GM21367 (cell line): ENCODE data around the gene LINC01488.

Experiments used
- ATAC-seq: cut with Tn5 transposase; IDR thresholded peaks from one replicate; pipeline ENCODE4 v1.9.1; 2021; ENCODE audit not compliant: unreplicated experiment

The LINC01488 gene

DNA sequence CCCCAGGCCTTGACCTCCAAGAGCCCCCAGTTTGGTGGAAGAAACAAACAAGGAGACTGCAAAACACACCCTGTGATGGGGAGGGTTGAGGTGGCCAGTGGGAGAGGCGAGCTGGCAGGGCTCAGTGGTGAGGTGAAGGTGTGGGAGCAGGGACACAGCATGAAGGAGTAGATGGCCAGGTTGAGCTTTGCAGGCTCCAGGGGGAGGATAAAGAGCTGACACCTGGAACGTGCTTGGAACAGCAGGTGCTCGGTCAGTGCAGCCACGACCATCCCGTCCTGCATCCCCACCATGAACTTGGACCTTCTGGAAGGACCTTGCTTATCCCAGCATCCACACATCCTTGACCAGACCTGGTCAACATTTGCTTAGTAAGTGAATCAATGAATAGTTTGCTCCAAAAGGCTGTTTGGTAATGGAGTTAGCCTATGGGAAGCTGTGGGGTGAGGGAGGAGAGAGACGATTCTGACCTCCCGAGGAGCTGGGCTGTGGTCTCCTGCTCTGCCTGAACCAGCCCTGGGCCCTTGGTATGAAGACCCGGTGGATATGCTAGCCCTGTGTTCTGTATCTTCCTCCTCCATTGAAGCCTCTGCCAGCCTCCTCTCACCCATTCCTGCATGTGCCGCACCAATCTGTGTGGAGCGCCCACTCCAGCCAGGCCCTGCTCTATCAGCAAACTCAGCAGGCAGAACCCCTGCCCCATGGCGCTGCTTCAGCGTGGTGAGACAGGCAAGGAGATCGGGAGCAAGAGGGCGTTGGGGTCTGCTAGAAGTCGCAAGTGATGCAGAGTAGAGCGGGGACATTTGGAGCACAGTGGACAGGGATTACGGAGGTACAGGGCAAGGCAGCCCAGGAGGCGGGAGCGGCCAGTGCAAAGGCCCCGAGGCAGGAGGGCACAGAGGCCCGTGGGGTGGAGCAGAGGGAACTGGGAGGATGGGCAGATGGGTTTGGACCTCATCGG, 9.9 kb downstream of the LINC01488 start:
- no peak for ATAC-seq

DNA sequence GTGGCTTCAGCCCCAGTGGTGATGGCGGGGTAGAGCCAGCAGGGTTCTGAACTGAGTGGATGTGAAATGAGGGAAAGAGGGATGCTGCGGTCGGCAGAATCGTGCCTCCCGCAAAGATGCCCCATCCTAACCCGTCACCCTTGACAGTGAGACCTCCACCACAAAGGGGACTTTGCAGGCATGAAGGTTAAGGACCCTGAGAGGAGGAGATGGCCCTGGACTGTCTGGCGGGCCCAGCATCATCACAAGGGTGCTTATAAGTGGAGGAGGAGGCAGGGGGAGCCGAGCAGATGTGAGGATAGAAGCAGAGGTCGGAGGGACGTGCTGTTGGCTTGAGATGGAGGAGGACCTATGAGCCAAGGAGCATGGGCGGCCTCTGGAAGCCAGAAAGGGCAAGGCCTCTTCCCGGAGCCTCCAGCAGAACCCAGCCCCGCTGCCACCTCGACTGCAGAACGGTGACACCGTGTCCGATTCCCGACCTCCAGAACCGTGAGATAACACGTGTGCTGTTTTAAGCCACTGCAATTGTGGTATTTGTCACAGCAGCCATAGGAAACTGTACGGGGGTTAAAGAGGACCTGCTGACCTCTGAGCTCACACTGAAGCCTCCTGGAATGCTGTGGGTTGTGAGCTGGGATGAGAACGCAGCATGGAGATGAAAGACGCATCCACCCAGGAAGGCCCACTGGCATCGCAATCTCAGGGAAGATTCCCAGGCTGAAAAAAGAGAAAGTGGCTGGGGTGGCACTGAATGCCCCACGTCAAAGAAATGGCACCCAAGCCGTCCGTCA, 10.9 kb downstream of the LINC01488 start:
- no peak for ATAC-seq

GRCh38 chr11:69493931-69494821, 12.7 kb downstream of the LINC01488 start:
- ATAC-seq = no peak

- ATAC-seq = no peak
Observed at GRCh38 chr11:69494851-69495250, 13.4 kb downstream of the LINC01488 start.

DNA sequence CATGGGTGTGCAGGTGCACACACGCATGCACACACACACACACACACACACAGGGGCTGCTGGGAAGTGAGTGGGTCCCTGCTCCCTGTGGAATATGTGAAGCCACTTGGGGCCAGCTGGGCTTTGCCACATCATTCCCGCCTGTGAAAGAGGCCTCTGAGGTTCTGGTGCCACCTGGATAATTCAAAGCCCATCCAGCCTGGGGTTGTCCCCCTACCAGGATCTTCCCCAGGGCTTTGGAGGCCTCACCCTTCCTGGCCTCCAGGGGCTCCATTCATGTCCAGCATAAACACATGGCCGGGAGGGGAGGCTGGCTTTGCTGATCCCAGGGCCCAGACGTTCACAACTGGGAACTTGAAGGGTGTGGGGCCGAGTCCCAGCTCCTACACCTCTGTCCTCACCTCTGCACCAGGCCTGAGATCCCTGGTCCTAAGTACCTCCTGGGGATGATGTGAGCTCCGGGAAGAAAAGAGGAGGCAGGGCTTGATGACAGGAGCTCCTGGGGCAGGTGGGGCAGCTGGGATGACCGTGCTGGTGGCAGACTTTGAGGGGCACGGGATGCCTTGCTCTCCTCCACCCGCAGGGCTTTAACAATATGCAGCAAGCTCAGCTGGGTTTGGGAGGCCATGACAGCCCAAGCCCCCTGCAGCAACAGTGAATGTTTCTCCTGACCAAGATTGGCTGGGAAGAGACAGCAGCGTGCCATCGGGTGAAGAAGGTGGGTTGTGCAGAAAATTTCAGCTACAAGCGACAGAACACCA, 14.2 kb downstream of the LINC01488 start:
- ATAC-seq = no peak

DNA sequence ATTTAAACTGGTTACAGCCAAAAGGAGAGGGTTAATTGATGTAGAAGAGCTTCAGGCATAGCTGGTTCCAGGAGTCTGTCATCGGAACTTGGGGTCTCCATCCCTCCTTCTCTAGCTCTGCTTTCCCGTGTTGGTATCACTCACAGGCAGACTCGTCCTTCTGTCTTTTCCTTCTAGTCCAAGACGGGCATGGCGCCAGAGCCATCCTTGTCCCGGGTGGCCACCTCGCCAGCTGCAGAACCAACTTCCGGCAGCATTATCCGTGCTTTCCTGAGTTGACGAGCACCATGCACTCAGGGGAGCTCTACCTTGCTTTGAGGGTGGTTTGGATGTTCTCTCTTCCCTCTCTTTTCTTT, 14.7 kb downstream of the LINC01488 start:
- no peak for ATAC-seq

- no peak for ATAC-seq
Observed at GRCh38 chr11:69496631-69497220, 15.3 kb downstream of the LINC01488 start.

DNA sequence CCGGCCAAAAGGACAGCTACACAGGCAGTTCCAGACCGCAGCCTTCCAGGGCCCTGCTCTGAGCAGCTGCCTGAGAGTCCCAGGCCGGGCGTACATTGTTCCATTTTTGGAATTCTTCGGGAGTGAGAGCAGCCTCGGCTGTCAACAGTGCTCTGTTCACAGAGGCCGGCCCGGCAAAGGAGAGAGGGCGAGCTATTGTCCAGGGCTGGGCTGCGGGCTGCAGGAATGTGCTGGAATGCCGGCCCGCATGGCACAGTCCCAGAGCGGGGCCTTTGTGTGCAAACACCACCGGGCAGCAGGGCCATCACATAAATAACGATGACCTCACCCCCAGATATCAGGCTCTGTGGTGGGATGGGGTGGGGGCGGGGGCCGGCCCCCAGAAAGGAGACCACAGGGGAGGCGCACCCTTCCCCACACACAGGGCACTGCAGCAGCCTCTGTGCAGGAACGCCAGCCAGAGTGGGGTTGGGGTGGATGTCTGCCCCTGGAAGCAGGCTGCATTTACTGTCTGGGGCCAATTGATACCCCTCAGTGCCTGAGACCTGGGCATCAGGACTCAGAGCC, 15.8 kb downstream of the LINC01488 start:
- ATAC-seq = no peak

DNA sequence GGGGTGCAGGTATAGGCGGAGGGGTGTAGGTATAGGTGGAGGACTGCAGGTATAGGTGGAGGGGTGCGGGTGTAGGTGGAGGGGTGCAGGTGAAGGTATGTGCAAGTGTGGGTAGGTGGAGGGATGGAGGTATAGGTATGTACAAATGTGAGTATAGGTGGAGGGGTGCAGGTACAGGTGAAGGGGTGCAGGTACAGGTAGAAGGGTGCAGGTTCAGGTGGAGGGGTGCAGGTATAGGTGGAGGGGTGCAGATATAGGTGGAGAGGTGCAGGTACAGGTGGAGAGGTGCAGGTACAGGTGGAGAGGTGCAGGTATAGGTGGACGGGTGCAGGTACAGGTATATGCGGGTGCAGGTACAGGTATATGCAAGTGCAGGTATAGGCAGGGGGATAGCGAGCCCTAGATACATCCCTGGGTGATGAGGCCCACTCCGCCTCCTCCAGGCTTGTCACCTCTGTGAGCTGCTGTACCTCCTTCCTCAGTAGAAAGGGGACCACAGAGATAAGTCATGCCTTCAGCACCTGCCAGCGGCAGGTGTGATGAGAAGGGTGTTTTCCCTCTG, 17.2 kb downstream of the LINC01488 start:
- no peak for ATAC-seq

- ATAC-seq = no peak
Observed at GRCh38 chr11:69499186-69499917, 17.9 kb downstream of the LINC01488 start.

DNA sequence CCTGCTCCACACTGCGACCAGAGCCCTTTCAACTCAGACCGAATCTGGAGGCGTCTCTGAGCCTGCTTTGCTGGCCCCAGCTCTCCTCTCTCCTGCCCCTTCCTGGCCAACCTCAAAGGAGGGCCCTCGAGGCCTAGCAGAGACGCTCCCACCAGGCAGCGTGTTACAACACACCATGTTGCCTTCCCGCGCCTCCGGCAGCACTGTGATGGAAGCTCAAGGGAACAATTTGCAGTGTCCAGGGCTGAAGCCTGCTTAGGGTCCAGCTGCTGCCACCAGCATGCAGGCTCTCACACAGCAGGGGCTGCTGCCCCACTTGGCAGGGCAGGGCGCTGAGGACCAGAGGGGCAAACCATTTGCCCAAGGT, 18.4 kb downstream of the LINC01488 start:
- ATAC-seq = no peak

DNA sequence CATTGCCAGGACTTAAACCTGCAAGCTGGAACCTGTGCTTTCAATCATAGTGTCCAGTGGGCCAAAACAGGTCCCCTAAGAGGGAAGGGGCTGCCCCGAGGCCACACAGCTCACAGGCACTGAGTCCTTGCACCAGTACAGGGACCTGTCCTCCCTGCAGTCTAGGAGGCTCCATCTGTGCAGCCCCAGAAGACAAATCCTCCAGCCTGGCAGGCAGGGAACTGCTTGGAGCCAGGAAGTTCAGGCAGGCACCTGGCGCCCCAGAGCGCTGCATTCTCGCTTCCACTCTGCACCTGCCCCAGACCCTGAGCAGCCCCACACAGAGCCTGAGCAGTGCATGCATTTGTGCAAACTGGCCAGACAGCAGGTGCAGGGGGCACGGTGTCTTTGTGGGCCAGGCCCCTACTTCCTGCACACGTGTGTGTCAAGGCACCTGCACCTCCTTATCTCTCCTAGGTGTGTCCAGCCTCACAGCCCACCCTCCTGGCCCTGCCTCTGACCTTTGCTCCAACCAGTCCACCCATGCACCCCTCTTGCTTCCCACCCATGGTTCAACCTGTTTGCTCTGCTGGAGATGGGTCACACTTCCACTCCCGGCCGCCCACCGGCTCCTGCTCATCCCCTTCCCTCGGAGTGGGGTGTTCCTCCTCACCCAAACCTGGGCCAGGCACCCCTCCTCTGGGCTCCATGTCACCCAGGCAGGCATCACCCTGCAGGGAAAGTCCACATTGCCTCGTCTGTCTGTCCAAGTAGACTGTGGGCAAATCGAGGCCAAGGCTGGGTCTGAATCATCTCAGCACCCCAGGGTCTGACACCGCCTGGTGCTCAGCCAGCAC, 19.0 kb downstream of the LINC01488 start:
- ATAC-seq = no peak

GRCh38 chr11:69501121-69501489, 19.6 kb downstream of the LINC01488 start:
- no peak for ATAC-seq

DNA sequence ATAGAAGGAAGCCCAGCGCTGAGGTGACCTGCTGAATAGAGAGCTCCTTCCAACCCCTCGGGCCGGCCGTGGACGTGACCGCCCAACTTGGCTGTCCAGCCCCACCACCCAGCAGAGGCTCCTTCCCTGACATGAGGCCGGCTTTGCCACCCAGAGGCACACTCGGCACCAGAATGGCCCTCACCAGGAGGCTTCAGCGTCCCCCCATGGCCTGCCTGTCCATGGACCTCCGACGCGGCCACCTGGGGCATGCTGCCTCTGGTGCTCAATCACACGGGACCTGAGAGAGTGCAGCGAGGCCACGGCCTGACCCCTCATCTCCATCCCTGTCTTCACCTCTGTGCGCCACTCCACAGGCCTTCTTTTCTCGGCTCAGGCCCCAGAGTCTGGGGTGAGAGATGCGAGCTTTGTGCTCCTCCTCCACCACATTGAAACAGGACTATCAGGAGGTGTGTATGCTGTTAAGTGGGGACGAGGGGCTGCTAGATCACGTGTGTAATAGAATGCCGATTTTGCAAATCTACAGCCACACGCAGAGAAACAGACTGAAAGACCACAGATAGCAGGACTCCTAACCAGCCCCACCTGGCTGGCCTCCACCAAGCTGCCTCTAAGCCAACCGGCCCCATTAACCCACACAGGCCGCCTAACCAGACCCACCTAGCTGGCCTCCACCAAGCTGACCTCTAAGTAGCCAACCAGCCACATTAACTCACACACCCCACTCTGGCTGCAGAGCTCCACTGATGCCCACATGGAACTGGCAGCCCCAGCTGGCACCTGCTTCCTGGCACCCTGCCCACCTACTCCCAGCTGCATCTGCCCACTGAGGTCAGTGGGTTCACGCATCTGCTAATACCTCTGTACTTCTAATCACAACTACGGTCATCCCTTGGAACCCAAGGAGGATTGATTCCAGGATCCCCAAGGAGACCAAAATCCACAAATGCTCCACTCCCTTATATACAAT, 20.7 kb downstream of the LINC01488 start:
- ATAC-seq = no peak

- ATAC-seq = no peak
Observed at GRCh38 chr11:69504127-69504526, 22.7 kb downstream of the LINC01488 start.

DNA sequence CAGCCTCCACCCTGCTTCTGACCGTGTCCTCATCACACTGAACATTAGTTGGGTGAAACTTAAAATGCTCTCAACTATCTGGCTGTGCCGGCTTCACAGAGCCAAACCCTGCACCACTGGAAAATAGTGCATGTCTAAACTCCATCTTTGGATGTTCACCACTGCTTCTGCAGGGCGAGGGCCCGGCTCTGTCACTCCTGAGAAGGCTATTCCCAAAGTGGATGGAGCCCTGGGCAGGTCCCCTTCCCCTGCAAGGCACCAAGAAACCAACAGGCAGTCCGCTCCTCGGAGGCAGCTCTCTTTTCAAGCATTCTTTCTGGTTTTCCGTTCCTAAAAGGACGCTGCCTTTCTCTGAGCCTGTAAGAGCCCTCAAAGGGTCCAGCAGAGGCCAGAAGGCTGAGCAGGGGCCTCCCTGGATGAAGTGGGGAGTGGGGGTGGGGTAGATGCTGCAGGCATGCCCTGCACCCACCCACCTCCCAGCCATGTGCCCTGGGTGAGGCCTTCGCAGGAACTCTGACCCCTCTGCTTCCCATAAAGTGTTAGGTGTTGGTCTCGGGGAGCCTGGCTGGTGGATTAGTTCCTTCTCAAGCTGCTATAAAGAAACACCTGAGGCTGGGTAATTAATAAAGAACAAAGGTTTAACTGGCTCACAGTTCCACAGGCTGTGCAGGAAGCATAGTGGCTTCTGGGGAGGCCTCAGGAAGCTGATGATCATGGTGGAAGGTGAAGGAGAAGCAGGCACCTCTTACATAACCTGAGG, 23.3 kb downstream of the LINC01488 start:
- no peak for ATAC-seq
